Gastrocnemius medialis (tissue), 4 donors: Measurements from ENCODE around the gene ADRB2. TPM values are rescaled to one million over a fixed set of nuclear protein-coding genes. Genes with fewer than 3 reads are reported as not detected.

Experiments
- ATAC-seq, 2 donors: fragments of 150-250 bp; one replicate each; pipeline ENCODE4 v1.9.1; 2016
- DNase-seq, 2 donors: peaks; one replicate each; pipeline ENCODE4 v3.0.0-alpha.2; 2019
- H3K27ac ChIP-seq, 4 donors: fragments of 200-600 bp; sonication (generic); 1 replicate in 1 of 4; 2 replicates in 3 of 4; pipeline ENCODE4 v1.5.1; 2016 to 2018; ENCODE audit warnings: mild to moderate bottlenecking in 2 of 4, moderate library complexity in 1 of 4
- H3K27me3 ChIP-seq, 3 donors: fragments of 200-600 bp; sonication (generic) in 2 of 3; 1 replicate in 1 of 3; 2 replicates in 2 of 3; pipeline versions ENCODE4 v1.5.1 to v1.6.0; 2016 to 2019; ENCODE audit warnings: mild to moderate bottlenecking in 1 of 3, moderate library complexity in 1 of 3
- H3K36me3 ChIP-seq, 2 donors: fragments of 200-600 bp; sonication (generic) in 1 of 2; one replicate each; pipeline ENCODE4 v1.5.1; 2017 to 2018
- H3K4me1 ChIP-seq, 2 donors: fragments of 200-600 bp; sonication (generic) in 1 of 2; one replicate each; pipeline ENCODE4 v1.5.1; 2016 to 2017; ENCODE audit warnings: mild to moderate bottlenecking in 2 of 2
- H3K4me3 ChIP-seq, 4 donors: fragments of 200-600 bp; sonication (generic) in 3 of 4; 1 replicate in 1 of 4; 2 replicates in 3 of 4; pipeline ENCODE4 v1.5.1; 2016 to 2019; ENCODE audit warnings: mild to moderate bottlenecking in 2 of 4
- H3K9me3 ChIP-seq, 3 donors: fragments of 200-600 bp; sonication (generic) in 2 of 3; 1 replicate in 1 of 3; 2 replicates in 2 of 3; pipeline ENCODE4 v1.5.1; 2016 to 2019
- CTCF ChIP-seq, 5 experiments: fragments of 450-650 bp in 3 of 5; fragments of 200-600 bp in 2 of 5; sonication (generic) in 2 of 5; IDR thresholded peaks in 4 of 5; conservative IDR thresholded peaks in 1 of 5; 1 replicate in 4 of 5; 2 replicates in 1 of 5; pipeline ENCODE4 v1.5.1; 2016 to 2019; ENCODE audit warnings: antibody characterized with exemption in 5 of 5, mild to moderate bottlenecking in 3 of 5, moderate library complexity in 3 of 5
- POLR2A ChIP-seq, 2 donors: fragments of 450-650 bp; IDR thresholded peaks; one replicate each; pipeline ENCODE4 v1.6.1; 2017; ENCODE audit warnings: antibody characterized with exemption in 2 of 2, mild to moderate bottlenecking in 2 of 2, moderate library complexity in 2 of 2
- in situ Hi-C, 4 donors: fragments of 200-750 bp; cut with MboI; loops; one replicate each; pipeline versions ENCODE4 v1.15.0 to v1.8.0; 2017; ENCODE audit warnings: low sequenced_read_pairs in 4 of 4
- intact Hi-C: fragments of 100-400 bp; cut with DNase I; formaldehyde crosslinking; loops from one replicate; pipeline ENCODE4 v1.15.1; 2023; ENCODE audit warnings: low total_unique reads
- total RNA-seq, 4 donors: library from RNA; depleted of rRNA; stranded (reverse); fragments of >200 nt; gene quantifications; one replicate each; pipeline versions ENCODE4 v1.1.0 to v1.2.3, GENCODE V29; 2016

ADRB2 gene
- total RNA-seq, 4 donors from 2014 or later, result 4.2 to 17.3 (median 6.8) TPM

GRCh38 chr5:148855249-148856008 lies 29.0 kb downstream of the ADRB2 start:
- in situ Hi-C loops (no loop called here), intact Hi-C loops (no loop called here)
- Histone ChIP-seq H3K27me3 (no peaks in the 10 kb centered on the region), H3K27ac (peak overlapping the region; percentile 42 to 72 (median 68)), H3K4me1 (peaks cover 76 to 83% of the 10 kb centered on the region in 2 donors), H3K36me3 (no peaks in the 10 kb centered on the region), H3K9me3 (no peaks in the 10 kb centered on the region), H3K4me3 (no peak overlapping the region)
- DNase-seq, result no peak
- no peak for ATAC-seq
- TF ChIP-seq CTCF (IDR thresholded peaks at IDR 0.05 in 4 of 5, conservative IDR thresholded peaks at IDR 0.05 in 1 of 5) (no peak), POLR2A (IDR thresholded peaks at IDR 0.05) (no peak)

GRCh38 chr5:148856009-148856367 lies 29.6 kb downstream of the ADRB2 start:
- Histone ChIP-seq H3K27ac (peak overlapping the region; percentile 42 to 72 (median 68)), H3K27me3 (no peaks in the 10 kb centered on the region), H3K36me3 (no peaks in the 10 kb centered on the region), H3K4me3 (no peak overlapping the region), H3K4me1 (peaks cover 76 to 79% of the 10 kb centered on the region in 2 donors), H3K9me3 (no peaks in the 10 kb centered on the region)
- intact Hi-C loops, result no loop called here
- peak in 1 of 2 donors; percentile 7 for ATAC-seq
- TF ChIP-seq CTCF (IDR thresholded peaks at IDR 0.05 in 4 of 5, conservative IDR thresholded peaks at IDR 0.05 in 1 of 5) (no peak), POLR2A (IDR thresholded peaks at IDR 0.05) (no peak)
- no peak for DNase-seq
- in situ Hi-C loops, result no loop called here

GRCh38 chr5:148856424-148856823 lies 30.0 kb downstream of the ADRB2 start:
- no peaks in the 10 kb centered on the region for H3K9me3 ChIP-seq
- DNase-seq, result peak; percentile 35 to 80
- no peaks in the 10 kb centered on the region for H3K36me3 ChIP-seq
- in situ Hi-C loops, result no loop called here
- ATAC-seq, result peak; percentile 31 to 80
- H3K27me3 ChIP-seq, result no peaks in the 10 kb centered on the region
- H3K4me1 ChIP-seq, result peaks cover 72 to 78% of the 10 kb centered on the region in 2 donors
- intact Hi-C loops, result no loop called here
- peak overlapping the region; percentile 42 to 72 (median 68) for H3K27ac ChIP-seq
- H3K4me3 ChIP-seq, result no peak overlapping the region
- TF ChIP-seq POLR2A (IDR thresholded peaks at IDR 0.05) (no peak), CTCF (IDR thresholded peaks at IDR 0.05 in 4 of 5, conservative IDR thresholded peaks at IDR 0.05 in 1 of 5) (no peak)

- in situ Hi-C loops (no loop called here), intact Hi-C loops (no loop called here)
- H3K36me3 ChIP-seq, result no peaks in the 10 kb centered on the region
- no peak overlapping the region for H3K4me3 ChIP-seq
- H3K9me3 ChIP-seq, result no peaks in the 10 kb centered on the region
- H3K27ac ChIP-seq, result peak overlapping the region; percentile 42 to 72 (median 68)
- TF ChIP-seq CTCF (IDR thresholded peaks at IDR 0.05 in 4 of 5, conservative IDR thresholded peaks at IDR 0.05 in 1 of 5) (no peak), POLR2A (IDR thresholded peaks at IDR 0.05) (no peak)
- DNase-seq (no peak), ATAC-seq (peak in 1 of 2 donors; percentile 12)
- no peaks in the 10 kb centered on the region for H3K27me3 ChIP-seq
- peaks cover 63 to 67% of the 10 kb centered on the region in 2 donors for H3K4me1 ChIP-seq
Observed at GRCh38 chr5:148857474-148857873, 31.1 kb downstream of the ADRB2 start.
